Measurements from ENCODE around the gene CDK6. TPM values are rescaled to one million over a fixed set of nuclear protein-coding genes. Genes with fewer than 3 reads are reported as not detected.
"Not testable (repeated sequence)": the region's sequence is repeated elsewhere in the genome, so short reads cannot be mapped to it uniquely, and the experiment has no call there.

Gene CDK6
- total RNA-seq, 1 experiment from 2014 or later: 43.3 TPM

DNA sequence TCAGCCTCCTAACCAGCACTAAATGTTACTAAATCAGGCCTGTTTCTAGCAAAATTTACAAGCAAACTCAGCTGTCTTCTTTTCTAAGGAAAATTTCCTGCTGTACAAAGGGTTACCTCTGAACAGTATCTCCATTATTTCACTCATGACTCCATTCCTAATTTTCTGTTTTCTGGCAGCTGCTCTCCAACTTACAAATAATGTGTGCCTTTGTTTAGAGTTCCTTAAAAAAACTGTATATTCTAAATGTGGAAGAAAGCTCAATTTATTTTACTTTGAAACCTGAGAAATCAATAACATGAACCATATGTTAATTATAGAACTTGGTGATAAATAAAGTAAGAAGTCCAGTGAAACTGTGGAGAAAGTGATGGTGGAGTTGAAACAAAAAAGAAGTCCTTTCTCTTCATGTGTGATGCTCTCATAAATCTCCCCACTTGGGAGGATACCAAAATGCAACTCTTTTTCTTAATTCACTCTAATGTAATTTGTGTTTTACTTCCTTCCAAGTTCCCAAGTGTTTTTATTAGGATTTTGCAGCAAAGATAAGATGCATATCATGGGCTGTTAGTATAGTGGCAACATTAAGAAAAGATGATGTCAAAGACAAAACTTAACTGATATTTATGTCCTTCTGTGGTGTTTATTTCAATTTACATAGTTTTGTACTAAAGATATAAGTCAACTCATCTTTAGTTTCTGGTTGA lies 74.8 kb downstream of the CDK6 start:
- no peak for DNase-seq (ENCODE audit: low read depth)

GRCh38 chr7:92758796-92759431 lies 77.5 kb downstream of the CDK6 start:
- DNase-seq (ENCODE audit: low read depth): peak; percentile 93

GRCh38 chr7:92757311-92757910 lies 79.0 kb downstream of the CDK6 start:
- not testable (repeated sequence) for DNase-seq (ENCODE audit: low read depth)

DNA sequence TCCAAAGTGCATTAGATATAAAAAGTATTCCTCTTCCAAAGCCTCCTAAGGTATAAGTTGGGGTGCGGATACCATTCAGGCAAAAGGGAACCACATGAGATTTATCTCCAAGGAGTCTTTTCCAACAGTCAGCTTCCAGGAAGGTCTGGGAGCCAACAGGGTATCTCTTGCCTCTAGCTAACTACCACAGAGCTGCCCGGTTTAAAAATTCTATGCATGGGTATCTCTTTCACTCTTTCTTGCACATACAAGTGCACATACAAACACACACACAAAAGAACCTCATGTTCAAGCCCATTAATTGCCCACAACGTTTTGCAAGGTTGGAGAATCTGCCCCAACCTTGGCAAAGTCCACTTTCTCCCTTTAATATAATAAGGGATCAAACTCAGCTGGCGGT lies 80.7 kb downstream of the CDK6 start:
- no peak for DNase-seq (ENCODE audit: low read depth)

GRCh38 chr7:92754919-92755581 lies 81.3 kb downstream of the CDK6 start:
- DNase-seq (ENCODE audit: low read depth): no peak

DNA sequence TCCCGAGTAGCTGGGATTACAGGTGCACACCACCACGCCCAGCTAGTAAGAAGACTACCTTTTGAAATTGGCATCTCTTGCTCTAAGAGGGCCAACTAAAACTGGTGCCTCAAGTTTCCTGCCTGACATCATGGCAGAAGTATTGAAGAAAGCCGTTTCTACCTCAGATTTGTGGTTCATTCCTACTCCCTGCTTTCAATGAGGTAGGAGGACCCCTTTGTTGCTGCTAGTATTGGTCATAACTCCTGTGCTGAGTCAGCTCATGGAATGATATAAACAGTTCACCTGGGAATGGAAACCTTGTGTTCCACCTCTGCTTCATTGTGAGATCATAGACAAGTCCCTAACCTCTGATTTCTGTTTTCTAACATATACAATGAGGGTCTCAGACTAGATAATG lies 82.8 kb downstream of the CDK6 start:
- DNase-seq (ENCODE audit: low read depth): peak; percentile 70

DNA sequence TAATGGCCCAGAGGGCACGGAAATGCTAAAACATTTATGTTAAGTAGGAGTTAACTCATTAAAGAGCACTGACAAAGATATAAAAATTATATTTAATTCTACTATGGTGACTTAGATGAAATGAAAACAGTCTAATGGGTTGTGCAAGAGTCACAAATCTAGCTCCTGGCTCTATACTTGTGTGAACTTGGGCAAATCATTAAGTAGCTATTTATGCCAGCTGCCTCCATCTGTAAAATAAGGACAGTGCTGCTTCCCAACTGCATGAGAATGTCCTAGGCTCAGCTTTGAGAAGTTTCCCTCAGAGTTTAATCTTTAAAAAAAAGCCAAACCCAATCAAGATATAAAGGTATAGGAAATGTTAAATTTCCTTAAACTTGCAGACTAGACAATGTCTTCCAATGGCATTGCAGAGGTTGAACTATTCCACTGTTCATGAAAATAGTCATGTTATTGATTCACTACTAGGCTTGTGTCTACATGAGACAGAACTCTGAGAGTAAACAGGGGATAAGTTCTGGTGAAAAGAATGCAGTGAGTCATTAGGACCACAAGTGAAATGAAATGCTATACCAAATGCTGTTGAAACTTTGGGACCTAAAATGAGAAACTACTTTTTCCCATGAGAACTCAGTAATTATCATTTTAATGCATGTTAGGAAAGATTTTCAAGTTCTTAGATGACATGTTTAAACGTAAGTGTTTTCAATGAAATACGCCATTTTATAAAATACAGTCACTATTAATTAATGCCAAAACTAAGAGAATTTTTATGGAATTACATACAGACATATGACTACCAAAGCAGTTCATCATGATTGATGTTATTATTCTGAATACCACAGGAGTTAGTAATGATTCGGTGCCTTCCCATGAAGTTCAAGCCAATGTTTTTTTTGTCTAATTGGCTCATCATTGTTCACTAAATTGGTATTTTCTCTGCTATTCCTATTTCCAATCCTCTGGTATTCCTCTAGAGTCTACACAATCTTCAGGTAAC lies 84.2 kb downstream of the CDK6 start:
- peak; percentile 94 for DNase-seq (ENCODE audit: low read depth)

- DNase-seq (ENCODE audit: low read depth): no peak
These were observed 85.4 kb downstream of the CDK6 start for GRCh38 chr7:92750946-92751345.

GRCh38 chr7:92750447-92750839 lies 85.9 kb downstream of the CDK6 start:
- peak; percentile 86 for DNase-seq (ENCODE audit: low read depth)

- DNase-seq (ENCODE audit: low read depth): no peak
These were observed 86.4 kb downstream of the CDK6 start for GRCh38 chr7:92749832-92750446.

- DNase-seq (ENCODE audit: low read depth): peak; percentile 68
These were observed 87.0 kb downstream of the CDK6 start for GRCh38 chr7:92749327-92749755.

- no peak for DNase-seq (ENCODE audit: low read depth)
These were observed 87.9 kb downstream of the CDK6 start for GRCh38 chr7:92748495-92748894.

- peak; percentile 78 for DNase-seq (ENCODE audit: low read depth)
These were observed 89.1 kb downstream of the CDK6 start for GRCh38 chr7:92747041-92747835.

DNA sequence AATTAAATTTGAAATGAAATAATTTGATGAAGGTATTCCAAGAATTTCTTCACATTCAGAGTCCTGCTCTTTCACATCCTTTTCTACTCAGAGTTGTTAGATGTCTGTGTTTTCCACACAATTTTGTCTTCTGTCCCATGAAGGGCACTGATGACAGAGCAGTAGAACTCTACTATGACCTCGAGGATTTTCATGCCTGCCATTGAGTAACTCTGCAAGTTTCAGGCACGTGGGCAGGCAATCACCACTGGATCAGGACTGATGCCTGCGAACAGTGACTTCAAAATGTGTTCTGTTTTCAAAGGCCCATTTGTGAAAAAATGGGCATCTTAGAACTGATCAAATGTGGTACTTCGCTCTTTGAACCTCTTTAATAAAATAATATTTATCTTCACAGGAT lies 91.1 kb downstream of the CDK6 start:
- no peak for DNase-seq (ENCODE audit: low read depth)

DNA sequence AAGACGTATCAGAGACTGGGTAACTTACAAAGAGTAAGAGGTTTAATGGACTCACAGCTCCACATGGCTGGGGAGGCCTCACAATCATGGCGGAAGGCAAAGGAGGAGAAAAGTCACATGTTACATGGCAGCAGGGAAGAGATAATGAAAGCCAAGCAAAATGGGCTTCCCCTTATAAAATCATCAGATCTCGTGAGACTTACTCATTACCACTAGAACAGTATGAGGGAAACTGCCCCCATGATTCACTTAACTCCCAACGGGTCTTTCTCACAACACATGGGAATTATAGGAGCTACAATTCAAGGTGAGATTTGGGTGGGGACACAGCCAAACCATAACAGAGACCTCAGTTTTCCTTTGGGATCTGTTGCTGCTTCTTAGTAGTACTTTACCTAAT lies 92.2 kb downstream of the CDK6 start:
- not testable (repeated sequence) for DNase-seq (ENCODE audit: low read depth)

GRCh38 chr7:92742186-92742585 lies 94.2 kb downstream of the CDK6 start:
- DNase-seq (ENCODE audit: low read depth): no peak

- peak; percentile 96 for DNase-seq (ENCODE audit: low read depth)
These were observed 95.7 kb downstream of the CDK6 start for GRCh38 chr7:92740700-92741126.

DNA sequence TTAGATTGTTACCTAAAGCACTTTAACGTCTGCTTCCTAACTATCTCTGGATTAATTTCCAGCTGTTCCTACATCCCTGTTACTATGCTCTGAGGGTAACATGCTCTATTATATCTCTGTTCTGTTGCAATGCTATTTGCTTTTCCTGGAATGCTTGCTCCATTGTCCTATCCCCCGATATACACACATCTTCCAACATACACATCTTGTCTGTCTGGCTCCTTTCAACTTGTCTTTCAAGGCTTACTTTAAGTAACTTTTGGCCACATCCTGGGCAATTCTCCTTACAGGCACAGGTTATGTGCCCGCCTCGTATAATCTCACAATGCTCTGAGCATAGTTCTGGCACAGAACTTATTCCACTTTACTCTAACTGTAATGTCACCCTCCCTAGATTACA lies 96.2 kb downstream of the CDK6 start:
- DNase-seq (ENCODE audit: low read depth): no peak

DNA sequence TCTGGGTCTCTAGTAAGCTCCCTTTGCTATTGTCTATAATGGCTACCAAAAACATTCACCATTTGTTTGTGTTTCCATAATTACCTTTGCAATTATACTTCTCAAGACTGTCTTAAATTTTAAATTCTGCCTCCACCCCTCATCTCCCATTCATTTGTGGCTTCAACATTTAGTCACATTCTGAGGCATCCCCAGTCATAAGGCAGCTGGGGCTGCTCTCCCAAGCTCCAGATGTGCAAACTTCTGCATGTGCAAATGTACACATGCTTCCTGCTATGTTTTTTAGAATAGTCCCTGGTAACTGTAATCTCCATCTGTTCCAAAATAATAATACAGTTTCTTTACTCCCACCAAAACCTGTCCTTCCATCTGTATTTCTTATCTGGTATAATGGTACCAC lies 97.3 kb downstream of the CDK6 start:
- DNase-seq (ENCODE audit: low read depth): no peak

- DNase-seq (ENCODE audit: low read depth): no peak
These were observed 98.7 kb downstream of the CDK6 start for GRCh38 chr7:92737706-92738105.

Measured in M059J (cell line).